Umbilical cord (tissue), 2 donors: ENCODE data around the gene CRY2. TPM values are rescaled to one million over a fixed set of nuclear protein-coding genes. Genes with fewer than 3 reads are reported as not detected.
"Not testable (repeated sequence)": the region's sequence is repeated elsewhere in the genome, so short reads cannot be mapped to it uniquely, and the experiment has no call there.

ENCODE experiments used
- DNase-seq: peaks from one replicate; pipeline ENCODE4 v3.0.0-alpha.2; 2015; ENCODE audit warnings: low spot score
- total RNA-seq: library from RNA; depleted of rRNA; stranded (reverse); fragments of >200 nt; gene quantifications from one replicate; pipeline ENCODE4 v1.2.3, GENCODE V29; 2014; ENCODE audit warnings: low replicate concordance; ENCODE audit not compliant: insufficient read depth

CRY2 gene
- total RNA-seq, result 23.4 TPM

DNA sequence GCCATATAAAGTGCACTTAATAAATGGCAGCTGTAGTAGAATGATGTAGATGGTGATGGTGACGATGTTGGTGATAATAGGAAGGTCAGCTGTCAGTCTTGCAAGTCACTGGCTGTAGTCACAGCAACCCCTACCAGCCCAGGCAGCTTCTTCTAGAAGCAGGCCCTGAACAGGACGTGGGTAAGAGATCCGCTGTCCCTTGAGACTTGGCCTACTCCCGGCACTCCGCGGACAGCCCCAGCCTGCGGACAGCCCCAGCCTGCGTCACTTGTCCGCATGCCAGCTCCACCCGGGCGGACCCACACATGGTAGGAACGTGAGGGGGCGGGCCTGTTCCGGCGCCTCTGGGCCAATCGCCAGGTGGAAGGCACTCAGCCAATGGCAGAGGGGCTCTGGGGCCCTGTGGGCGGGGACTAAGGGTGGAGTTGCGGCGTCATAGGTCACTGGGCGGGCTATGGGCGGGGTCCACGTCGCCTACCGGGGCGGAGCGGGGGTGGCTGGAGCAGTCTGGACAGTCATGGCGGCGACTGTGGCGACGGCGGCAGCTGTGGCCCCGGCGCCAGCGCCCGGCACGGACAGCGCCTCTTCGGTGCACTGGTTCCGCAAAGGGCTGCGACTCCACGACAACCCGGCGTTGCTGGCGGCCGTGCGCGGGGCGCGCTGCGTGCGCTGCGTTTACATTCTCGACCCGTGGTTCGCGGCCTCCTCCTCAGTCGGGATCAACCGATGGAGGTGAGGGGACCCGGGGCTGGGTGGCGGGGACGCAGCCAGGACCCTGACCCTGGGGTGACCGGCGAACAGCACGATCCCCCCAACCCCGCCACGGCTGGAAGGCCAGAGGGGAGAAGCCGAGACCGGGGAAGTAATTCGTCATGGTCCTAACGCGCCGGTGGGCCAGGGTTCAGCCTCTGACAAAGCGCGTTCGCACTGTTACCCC is at the start of gene CRY2:
TSS of gene CRY2 (plus strand) at position 502 of the 937 bp plus-strand sequence. CDS start at position 518, 16 bp downstream.
- DNase-seq, result peak; percentile 98

DNA sequence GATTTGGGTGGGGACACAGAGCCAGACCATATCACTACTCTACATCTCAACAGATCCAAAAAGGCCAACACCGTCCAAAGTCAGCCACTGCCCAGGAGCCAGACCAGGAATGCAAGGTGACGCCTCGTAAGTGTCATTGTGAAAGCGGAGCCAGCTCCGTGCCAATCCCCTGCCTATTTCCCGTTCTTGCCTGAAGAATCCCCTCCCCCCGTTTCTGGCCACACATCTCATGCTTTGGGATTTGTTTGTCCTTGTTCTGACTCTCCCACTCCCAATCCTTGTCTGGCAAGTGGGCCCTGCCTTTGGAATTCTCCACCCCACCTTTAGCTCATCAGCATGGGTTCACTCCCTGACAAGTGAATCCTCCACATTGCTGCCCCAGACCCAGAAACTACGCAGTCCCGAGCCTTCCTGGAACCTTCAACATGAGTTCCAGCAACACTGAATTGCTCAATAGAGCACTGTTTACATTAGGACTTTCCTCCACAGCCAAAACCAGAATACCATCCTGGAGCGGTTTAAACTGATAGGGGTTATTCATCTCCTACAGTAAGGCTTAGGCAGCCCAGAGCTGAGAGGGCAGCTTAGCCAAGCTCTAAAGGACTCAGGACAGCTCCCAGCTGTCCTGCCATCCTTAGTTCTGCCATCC is 48.4 kb upstream of the CRY2 start:
- DNase-seq, result no peak

DNA sequence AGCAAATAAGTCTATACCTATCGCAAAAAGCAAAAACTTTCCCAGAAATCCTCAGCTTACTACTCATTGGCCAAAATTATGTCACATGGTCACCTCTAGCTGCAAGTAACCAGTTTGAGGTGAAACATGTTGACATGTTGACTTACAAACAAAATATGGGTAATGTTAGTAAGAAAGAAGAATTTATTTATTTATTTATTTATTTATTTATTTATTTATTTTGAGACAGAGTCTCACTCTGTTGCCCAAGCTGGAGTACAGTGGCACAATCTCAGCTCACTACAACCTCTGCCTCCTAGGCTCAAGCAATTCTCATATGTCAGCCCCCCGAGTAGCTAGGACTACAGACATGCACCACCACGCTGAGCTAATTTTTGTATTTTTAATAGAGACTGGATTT is 47.7 kb upstream of the CRY2 start:
- DNase-seq, result no peak

DNA sequence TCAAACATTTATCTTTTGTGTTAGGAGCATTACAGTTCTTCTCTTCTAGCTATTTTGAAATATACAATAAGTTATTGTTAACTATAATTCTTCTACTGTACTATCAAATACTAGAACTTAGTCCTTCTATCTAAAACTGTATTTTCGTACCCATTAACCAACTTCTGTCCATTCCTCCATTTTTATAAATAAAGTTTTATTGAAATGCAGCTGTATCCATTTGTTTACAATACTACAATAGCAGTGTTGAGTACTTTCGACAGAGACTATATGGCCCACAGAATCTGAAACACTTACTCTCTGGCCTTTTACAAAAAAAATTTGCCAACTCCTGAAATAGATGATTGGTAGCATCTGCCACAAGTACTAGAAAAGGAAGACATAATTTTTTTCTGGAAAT is 47.0 kb upstream of the CRY2 start:
- no peak for DNase-seq

DNA sequence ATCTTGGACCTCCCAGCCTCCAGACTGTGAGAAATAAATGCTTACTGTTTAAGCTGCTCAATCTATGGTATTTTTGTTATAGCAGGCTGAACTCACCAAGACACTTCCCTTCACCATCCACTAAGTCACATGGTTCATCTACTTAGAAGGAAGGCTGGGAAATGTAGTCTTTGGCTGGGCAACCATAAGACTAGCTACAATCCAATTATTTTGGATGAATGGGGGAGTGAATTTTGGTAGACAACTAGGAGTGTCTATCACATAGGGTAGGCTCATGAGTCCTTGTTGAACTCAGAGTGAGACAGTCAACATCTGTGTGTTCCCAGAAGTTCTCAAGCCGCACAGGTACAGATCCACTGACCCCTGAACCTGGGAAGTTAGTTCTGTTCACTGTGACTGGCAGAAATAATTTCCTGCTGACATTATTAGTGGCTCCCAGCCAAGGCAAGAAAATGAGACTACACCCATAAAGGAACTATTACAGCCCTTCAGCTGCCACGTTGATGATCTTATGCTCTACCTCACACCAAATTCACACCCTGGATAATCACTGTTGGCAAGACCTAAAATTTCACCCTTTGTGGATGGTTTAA is 45.5 kb upstream of the CRY2 start:
- DNase-seq, result peak; percentile 25

DNA sequence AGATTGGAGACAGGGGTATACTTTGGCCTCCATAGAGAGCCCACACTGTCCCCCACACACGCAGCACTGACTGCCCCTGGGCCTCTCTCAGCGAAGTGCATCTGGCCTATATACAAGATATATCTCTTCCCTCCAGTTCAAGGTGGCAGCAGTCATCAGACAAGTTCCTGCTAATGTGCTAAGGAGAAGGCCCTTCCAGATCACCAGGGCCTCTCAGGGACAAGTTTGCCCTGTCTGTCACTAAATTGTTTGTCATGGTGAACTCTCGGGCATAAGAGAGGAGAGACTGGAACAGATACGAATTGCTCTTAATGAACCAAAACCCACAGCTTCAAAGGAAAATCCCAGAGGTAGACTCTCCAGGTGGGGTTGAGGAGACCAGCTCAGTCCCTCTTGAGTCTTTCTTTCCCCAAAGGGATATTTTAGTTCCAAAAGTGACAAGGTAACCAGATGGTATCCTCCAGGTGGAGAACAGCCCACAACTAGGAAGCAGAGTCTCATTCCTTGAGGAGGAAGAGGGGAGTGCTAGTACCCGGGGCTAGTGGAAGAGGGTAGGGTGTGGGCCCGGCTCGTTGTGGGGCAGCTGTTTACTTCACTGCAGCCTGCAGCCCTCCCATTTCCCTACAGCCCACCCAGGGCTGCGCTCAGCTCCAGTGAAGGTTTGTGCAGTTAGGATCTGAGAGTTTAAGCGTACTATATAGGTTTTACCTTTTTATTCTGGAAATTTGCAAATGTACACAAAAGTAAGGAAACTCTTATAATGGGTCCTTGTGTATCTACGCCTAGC is 44.6 kb upstream of the CRY2 start:
- DNase-seq, result no peak

DNA sequence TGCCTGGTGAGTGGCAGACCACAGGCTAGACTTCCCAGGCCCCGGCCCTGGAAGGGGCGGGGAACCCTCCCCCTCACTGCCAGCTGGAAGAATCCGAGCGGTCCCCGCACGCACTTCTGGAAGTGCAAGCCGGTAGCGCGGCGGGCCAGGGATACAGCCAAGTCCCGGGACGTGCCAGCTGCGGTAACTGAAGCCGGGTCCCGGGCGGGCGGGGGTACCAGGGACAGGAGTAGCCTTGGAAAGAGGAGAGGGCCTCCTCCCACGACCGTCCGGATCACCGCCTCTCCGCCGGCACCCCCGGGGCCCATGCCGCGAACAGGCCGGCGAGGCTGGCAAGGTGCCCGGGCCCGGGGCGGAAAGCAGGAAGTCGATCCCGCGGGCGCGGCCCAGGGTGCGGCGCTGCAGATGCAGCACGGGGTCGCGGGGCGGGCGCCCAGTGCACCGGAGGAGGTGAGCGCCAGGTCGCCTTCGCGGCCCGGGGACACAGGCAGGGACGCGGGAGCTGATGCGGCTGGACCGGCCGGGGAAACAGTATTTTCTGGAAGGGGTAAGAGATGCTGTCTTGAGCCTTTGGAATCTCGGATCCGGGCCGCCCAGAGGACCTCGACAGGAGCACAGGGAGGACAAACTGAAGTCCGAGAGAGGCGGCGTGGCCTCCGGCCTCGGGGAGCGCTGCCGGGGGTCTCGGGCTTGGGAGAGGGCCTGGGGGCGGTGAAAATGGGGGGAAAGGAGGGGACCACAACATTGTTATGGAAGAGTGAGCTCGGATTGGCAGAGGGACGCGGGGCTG is 43.1 kb upstream of the CRY2 start:
- DNase-seq, result peak; percentile 74

DNA sequence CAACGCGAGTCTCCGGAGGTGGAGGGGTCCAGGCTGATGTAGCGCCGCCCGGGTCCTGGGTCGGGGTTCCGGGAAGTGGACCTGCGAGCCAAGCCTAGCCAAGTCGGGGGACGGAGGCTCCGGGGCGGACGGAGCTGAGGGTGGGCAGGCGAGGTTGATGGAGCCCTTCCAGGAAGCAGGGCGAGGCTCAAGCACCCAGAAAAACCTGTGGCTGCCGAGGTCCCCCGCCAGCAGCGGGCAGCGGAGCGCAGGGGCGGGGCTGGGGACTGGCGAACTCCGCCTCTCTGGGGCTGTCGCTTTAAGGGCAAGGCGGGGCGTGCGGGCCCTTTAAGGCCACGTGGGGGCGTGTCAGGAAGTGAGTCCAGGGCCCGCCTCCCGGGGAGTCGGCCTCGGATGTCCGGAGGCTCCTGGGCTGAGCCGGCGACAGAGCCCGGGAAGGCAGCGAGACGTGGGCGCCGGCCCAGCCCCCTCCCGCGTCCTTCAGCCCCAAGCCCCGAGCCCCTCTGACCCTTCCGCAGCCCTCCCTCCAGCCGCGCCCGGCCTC is 42.4 kb upstream of the CRY2 start, which contains the start of gene SLC35C1:
TSS of gene SLC35C1 (plus strand) at position 389 of the 544 bp plus-strand sequence. CDS start 653 bp downstream, outside the sequence.
- peak; percentile 98 for DNase-seq

DNA sequence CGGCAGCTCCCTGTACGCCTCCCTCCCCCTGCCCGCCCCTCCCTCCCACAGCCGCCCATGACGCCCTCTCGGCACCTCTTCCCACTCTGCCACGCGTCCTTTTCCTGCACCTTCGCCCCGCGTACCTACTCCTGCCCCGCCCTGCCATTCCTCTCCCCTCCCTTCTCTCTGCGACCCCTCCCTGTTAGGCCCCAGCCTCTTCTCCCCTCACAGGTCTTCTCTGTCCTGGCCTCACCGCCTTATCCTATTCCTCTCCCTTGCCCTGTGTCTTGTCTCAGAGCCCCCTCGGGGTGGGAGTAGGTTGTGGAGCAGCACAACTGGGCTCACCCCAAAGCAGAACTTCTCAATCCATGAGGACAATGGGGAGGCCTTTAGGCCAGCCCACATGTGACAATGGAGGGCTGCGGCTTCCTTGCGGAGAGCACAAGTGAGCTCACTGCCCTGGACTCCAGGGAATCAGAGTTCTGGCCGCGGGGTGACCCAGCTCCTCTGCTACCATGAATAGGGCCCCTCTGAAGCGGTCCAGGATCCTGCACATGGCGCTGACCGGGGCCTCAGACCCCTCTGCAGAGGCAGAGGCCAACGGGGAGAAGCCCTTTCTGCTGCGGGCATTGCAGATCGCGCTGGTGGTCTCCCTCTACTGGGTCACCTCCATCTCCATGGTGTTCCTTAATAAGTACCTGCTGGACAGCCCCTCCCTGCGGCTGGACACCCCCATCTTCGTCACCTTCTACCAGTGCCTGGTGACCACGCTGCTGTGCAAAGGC is 41.8 kb upstream of the CRY2 start:
- DNase-seq, result peak; percentile 49

DNA sequence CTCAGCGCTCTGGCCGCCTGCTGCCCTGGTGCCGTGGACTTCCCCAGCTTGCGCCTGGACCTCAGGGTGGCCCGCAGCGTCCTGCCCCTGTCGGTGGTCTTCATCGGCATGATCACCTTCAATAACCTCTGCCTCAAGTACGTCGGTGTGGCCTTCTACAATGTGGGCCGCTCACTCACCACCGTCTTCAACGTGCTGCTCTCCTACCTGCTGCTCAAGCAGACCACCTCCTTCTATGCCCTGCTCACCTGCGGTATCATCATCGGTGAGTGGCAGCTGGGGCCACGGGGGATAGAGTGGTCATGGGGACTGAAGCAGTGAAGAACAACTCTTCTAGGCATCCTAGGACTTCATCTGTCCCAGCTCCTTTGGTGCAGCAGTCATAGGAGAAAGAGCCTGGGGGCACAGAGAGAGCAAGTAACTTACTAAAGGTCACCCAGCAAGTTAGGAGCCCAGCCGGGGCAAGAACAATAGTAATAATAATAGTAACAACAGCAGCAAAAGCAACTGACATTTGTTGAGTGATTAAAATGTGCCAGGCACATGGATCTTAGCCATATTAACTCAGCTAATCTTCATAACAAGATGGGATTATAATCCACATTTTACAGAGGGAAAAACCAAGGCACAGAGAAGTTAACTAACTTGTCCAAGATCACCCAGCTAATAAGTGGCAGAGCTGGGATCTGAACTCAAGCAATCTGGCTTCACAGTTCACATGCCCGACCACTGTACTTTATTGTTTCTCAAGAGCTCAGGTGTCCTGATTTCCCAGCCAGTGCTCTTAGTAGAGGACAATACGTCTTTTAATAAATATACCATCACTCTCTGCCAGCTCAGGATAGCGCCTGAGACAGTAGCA is 41.0 kb upstream of the CRY2 start:
- no peak for DNase-seq

DNA sequence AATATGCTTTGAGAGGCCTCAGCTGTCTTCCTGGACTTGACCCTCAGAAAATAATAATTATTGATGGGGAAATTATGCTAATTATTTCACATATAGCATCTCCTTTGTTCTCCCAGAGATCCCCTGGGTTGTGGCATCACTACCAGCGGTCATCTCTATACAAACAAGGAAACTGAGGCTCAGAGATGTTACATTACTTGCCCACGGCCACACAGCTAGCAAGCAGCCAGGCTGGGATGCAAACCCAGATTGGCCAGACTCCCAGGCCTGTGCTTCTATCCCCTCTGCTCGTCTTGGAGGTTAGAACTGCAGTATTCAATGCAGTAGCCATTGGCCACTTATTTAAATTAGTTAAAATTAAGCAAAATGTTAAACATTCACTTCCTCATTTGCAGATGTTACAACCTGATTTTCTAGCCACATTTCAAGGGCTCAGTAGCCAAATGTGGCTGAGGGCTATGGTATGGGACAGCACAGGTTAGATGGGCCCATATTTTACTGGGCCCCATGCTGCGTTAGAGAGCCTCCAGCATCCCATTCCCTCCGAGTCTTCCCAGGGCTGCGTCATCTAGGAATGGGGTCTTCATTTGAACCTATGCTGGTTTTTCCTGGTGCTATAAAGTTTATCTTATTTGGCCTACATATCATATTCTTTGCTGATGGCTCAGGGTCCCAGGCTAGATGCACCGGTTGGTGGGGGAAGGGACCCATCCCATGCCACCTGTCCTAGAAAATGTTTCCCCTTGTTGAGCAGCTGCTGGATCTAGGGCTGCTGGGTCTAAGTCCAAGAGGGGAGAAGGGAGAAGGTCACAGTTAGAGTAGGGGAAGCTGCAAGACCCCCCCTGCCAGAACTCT is 40.1 kb upstream of the CRY2 start:
- no peak for DNase-seq

DNA sequence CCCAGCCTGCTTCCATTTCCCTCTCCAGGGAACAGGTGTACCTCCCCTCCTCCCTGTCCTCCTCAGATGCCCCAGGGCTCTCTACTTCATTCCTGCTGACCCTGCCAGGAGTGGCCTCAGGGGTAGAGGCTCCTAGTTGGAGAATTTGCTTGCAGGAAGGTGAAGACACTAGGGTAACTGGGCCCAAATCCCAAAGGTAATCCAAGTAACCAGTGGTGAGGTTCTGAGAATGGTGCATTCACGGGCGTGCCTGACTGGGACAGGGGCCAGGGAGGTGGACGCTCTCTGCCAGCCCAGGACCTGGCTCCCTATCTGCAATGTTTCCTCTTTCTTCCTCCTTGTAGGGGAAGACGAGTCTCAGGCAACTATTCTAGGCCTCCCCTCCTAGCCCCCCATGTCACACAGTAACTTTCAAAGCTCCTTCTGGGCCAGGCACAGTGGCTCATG is 39.5 kb upstream of the CRY2 start:
- no peak for DNase-seq

DNA sequence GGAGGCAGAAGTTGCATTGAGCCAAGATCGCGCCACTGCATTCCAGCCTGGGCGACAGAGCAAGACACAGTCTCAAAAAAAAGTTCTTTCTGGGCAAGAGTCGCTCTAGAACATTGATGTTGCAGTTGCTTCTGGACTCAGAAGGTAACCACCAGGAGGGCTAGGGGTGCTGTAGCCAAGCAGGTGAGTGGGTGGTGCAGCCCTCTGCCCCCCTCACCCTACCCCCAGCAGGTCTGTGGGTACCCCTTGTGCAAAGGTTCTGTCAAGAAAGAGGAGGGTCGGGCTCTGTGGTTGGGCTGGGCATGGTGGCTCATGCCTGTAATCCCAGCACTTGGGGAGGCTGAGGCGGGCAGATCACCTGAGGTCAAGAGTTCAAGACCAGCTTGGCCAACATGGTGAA is 38.8 kb upstream of the CRY2 start:
- DNase-seq, result not testable (repeated sequence)

DNA sequence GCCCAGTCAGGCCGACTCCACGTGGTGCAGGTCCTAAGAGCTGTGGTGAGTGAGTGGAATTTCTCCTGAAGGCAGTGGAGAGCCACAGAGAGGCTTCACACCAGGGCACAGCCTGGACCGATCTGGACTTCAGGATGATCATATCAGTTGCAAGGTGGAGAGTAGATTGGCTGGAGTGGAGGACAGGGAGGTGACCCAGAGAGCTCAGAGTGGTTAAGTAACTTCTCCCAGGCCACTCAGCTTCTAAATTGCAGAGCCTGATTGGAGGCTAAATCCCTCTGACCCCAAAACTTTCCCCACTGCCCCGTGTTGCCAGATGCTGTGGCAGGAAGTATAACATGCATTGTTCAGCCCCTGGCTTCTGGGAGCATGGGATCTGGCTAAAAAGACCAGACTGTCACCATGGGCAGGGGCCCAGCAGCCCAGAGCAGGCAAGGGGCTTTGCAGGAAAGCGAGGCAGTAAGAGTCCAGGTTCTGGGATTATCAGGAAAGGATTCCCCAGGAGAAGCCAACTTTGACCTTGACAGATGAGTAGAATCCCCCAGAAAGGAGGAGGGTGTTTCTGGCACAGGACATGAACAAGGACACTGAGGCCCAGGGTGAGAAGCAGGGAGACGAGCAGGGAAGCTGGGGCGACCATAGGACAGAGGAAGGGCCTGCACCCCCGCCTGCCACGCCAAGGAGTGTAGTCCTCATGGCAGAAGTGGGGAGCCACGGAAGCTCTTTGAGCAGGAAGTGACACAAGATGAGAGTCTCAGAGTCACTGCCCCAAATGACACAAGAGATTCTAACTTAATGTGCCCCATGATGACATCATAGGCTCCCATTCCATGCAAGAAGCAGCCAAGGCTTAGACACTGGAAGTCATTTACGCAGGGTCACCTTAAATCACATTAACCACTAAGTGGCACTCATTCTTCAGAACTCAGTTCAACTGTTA is 37.5 kb upstream of the CRY2 start:
- no peak for DNase-seq

DNA sequence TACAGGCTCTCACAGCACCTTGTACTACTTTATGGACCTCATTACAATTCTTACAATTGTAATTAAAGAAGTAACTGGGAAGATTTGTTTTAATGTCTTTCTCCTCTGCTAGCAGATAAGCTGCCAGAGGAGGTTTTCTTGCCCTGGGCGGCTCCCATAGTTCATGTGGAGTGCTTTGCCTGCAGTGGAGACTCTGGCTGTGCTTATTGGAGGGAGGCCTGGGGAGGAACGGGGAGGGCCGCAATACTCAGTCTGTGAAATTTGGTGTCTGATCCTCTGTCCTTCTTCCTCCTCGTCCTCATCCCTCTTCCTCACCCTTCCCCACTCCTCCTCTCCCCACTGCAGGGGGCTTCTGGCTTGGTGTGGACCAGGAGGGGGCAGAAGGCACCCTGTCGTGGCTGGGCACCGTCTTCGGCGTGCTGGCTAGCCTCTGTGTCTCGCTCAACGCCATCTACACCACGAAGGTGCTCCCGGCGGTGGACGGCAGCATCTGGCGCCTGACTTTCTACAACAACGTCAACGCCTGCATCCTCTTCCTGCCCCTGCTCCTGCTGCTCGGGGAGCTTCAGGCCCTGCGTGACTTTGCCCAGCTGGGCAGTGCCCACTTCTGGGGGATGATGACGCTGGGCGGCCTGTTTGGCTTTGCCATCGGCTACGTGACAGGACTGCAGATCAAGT is 36.7 kb upstream of the CRY2 start:
- no peak for DNase-seq

DNA sequence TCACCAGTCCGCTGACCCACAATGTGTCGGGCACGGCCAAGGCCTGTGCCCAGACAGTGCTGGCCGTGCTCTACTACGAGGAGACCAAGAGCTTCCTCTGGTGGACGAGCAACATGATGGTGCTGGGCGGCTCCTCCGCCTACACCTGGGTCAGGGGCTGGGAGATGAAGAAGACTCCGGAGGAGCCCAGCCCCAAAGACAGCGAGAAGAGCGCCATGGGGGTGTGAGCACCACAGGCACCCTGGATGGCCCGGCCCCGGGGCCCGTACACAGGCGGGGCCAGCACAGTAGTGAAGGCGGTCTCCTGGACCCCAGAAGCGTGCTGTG is 36.2 kb upstream of the CRY2 start:
- DNase-seq, result no peak
